ENCODE results near the gene CABP4. TPM values are rescaled to one million over a fixed set of nuclear protein-coding genes. Genes with fewer than 3 reads are reported as not detected.
"Not testable (repeated sequence)": the region's sequence is repeated elsewhere in the genome, so short reads cannot be mapped to it uniquely, and the experiment has no call there.

The CABP4 gene
- total RNA-seq, 1 experiment from 2014 or later = not detected

DNA sequence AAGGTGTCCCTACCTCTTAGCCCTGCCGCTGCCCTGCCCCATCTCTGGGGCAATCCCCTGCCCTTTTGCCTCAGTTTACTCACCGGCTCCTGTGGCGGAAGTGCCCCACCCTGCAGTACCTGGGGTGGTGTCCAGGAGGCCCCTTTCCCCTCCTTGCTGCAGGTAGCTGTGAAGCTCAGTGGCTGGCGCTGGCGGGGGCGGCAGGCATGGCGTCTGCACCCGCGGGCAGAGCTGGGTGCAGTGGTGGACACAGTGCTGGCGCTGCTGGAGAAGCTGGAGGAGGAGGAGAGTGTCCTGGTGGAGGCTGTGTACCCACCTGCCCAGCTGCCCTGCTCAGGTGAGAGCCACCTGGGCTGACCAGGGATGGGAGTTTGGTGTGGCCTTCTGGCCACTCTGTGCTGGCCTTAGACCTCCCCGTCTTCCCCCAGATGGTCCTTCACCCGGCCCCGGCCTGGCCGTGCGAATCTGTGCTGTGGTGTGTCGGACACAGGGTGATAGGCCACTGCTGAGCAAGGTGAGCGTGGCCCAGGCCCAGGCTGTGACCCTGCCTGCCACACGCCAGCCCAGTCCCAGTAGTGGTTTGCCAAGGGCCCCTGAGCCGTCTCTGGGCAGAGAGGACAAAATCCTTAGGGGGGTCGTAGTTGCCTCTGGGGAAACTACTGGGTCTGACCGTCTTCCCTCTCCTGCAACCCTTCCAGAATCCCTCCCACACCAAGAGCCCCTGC lies 35.7 kb upstream of the CABP4 start:
- no peak for DNase-seq (ENCODE audit: low spot score)

DNA sequence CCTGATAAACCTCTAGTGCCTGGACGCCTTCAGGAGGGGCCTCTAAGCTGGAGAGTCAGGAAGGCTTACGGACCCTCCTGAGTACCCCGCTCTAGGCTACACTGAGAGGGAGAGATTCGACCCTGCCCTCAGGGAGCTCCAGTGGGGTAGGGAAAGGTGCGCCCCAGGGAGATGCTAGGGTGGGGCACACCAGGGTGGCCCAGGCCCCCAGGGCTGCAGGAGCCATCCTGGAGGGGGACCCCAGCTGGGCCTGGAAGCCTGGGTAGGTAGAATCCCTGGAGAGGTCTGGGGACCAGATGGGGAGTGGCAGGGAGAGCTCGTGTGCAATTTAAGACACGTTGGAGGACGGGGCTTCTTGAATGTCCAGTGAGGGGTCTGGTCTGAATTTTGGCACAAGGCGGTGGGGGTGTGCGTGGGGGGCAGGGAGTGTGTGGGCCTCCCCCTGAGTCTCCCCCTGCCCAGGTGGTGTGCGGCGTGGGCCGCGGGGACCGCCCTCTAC lies 35.0 kb upstream of the CABP4 start:
- DNase-seq (ENCODE audit: low spot score) = no peak

DNA sequence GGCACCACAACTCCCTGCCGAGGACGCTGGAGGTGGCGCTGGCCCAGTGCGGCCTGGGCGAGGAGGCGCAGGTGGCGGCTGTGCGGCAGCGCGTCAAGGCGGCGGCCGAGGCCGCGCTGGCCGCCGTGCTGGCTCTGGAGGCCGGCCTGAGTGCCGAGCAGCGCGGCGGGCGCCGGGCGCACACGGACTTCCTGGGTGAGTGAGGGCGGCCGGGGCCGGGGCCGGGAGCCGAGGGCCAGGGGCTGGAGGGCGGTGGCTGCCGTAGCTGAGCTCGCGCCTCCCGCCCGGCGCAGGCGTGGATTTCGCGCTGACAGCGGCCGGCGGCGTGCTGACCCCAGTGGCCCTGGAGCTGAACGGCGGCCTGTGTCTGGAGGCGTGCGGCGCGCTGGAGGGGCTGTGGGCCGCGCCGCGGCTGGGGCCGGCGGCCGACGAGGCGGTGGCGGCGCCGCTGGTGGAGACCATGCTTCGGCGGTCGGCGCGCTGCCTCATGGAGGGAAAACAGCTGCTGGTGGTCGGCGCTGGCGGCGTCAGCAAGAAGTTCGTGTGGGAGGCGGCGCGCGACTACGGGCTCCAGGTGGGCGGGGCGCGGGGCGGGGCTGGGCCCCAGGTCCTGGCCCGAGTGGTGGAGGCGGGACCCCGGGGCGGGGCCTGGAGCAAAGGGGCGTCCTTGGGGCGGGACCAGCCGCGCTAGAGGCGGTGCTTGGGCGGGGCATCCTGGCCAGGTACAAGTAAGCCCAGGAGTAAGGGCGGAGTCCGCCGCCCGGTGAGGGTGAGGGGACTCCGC lies 34.3 kb upstream of the CABP4 start:
- peak; percentile 68 for DNase-seq (ENCODE audit: low spot score)

DNA sequence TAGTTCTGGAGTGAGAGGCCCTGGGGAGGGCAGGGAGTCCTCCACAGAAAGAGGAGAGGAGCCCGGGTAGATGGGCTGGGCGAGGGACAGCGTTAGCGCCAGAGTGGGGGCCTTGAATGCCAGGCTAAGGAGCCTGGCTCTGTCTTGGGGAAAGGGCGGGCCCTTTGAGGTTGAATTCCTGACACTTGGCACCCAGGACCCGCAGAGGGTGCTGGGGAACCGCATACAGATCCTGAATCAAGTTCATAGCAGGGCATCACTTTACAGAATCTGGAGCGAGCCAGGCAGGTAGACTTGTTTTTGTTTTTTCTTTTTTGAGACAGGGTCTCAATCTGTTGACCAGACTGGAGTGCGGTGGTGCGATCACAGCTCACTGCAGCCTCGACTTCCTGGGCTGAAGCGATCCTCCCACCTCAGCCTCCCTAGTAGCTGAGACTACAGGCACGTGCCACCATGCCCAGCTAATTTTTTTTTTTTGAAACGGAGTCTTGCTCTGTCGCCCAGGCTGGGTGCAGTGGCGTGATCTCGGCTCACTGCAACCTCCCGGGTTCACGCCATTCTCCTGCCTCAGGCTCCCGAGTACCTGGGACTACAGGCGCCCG lies 33.6 kb upstream of the CABP4 start:
- no peak for DNase-seq (ENCODE audit: low spot score)

DNA sequence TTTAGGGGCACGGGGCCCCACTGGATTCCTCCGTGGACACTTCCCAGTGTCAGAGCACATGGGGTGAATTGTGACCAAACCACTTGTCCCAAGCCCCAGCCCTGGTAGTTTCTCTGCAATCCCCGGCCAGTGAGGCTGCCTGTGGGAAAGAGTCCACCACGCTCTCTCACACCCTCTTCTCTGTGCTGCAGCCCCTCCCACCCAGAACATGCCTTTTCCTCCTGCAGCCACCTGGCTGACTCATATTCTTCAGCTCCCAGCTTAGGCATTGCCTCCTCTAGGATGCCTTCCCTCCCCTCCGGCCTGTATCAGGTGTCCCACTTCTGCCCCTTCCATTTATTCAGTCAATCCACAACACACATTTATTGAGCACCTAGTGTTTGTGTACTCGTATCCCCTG lies 32.3 kb upstream of the CABP4 start:
- no peak for DNase-seq (ENCODE audit: low spot score)

DNA sequence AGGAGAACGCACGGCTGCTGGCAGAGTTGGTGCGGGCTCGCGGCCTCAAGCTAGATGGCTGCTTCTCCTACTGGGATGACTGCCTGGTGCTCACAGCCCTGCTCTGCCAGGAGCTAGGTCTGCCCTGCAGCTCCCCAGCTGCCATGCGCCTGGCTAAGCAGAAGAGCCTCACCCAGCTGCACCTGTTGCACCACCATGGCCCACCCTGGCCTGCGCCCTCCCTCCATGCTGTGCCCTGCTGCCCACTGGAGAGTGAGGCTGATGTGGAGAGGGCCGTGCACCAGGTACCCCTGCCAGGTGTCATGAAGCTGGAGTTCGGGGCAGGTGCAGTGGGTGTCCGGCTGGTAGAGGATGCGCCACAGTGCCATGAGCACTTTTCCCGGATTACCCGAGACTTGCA lies 31.7 kb upstream of the CABP4 start:
- DNase-seq (ENCODE audit: low spot score) = no peak

DNA sequence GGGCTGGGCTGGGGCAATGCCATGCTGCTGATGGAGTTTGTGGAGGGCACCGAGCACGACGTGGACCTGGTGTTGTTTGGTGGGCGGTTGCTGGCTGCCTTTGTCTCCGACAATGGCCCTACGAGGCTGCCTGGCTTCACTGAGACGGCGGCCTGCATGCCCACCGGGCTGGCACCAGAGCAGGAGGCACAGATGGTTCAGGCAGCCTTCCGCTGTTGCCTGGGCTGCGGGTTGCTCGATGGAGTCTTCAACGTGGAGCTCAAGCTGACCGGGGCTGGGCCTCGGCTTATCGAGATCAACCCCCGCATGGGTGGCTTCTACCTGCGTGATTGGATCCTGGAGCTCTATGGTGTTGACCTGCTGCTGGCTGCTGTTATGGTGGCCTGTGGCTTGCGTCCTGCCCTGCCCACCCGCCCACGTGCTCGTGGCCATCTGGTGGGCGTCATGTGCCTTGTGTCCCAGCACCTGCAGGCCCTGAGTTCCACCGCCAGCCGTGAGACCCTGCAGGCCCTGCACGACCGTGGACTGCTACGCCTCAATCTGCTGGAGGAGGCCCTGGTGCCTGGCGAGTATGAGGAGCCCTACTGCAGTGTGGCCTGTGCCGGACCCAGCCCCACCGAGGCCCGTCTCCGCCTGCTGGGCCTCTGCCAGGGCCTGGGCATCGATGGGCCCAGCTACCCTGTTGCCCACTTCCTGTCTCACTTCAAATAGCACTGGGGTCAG lies 31.1 kb upstream of the CABP4 start:
- DNase-seq (ENCODE audit: low spot score) = no peak

DNA sequence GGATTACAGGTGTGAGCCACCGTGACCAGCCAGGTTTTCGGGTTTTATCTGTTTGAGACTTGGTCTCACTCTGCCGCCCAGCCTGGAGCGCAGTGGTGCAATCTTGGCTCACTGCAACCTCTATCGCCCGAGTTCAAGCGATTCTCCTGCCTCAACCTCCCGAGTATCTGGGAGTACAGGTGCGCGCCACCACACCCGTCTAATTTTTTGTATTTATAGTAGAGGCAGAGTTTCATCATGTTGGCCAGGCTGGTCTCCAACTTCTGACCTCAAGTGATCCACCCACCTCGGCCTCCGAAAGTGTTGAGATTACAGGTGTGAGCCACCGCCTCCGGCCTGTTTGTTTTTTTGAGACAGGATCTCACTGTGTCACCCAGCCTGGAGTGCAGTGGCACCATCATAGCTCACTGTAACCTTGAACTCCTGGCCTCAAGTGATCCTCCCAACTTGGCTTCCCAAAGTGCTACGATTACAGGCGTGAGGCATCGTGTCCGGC lies 27.7 kb upstream of the CABP4 start:
- DNase-seq (ENCODE audit: low spot score) = not testable (repeated sequence)

DNA sequence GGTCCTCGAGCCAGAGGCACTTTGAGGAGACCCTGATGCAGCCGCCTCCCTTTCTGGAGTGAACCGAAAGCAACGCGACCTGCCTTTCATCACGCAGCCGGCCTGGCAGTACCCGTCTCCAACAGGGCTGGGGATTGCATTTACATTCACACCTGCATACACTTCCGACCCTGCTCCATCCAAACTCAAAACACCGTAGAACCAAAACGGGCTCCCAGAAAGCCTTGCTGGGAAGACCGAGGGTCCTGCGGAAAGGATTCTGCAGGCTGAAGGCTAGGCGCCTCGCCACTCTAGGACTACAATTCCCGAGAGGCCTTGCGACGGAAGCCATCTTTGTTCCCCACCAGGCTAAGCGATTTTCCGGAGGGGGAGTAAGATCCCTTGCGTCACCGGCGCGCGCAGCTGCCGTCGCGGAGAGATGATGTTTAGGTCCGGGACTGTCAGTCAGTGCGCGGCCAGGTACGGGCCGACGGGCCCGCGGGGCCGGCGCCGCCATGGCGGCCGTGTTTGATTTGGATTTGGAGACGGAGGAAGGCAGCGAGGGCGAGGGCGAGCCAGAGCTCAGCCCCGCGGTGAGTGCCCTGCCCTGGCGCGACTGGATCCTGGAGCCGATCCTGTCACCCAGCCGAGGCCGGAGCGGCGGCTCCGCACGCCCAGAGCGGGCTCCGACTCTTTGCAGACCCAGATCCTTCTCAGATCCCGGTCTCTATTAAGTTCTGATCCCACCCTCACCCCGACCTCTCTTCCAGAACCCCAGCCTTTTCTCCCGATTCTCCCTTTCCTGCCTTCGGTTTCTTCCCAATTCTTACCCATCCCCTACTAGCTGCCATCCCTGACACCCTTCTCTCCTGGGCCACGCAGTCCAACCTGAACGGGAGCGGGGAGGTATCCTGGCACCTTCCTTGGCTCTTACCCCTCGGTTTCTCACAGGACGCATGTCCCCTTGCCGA lies 26.8 kb upstream of the CABP4 start, which contains the start of gene RPS6KB2:
Gene RPS6KB2 (plus strand): TSS at position 443 of the 950 bp plus-strand sequence. CDS start 52 bp downstream, at position 495.
- peak; percentile 94 for DNase-seq (ENCODE audit: low spot score)

DNA sequence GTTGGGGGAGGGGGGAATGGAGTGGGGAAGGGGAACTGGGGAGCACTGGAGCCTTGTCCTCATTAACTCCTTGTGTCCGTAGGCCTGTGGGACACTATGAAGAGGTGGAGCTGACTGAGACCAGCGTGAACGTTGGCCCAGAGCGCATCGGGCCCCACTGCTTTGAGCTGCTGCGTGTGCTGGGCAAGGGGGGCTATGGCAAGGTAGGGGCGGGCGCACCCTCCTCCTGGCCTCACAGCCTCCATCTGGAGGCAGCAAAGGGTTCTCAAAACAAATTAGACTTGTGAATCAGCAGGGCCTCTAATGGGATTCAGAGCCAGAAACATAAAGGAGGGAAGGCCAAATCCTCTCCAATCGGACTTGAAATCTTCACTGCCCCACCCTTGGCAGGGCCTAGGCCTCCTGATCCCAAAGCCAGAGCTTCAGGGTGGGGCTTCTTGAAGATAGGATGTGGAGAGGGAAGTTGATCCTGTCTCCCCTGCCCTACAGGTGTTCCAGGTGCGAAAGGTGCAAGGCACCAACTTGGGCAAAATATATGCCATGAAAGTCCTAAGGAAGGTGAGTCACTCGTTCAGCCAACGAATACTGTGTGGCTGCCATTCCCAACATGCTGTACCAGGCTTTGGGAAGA lies 26.0 kb upstream of the CABP4 start:
- DNase-seq (ENCODE audit: low spot score) = no peak

DNA sequence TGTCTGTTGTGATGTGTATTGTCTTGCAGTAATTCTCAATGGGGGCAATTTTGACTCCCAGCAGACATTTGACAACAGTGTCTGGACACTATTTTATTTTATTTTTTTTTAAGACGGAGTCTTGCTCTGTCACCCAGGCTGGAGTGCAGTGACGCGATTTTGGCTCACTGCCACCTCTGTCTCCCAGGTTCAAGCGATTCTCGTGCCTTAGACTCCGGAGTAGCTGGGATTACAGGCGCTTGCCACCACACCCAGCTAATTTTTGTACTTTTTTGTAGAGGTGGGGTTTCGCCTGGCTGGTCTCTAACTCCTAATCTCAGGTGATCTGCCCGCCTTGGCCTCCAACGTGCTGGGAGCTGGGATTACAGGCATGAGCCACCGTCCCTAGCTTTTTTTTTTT lies 25.4 kb upstream of the CABP4 start:
- no peak for DNase-seq (ENCODE audit: low spot score)

DNA sequence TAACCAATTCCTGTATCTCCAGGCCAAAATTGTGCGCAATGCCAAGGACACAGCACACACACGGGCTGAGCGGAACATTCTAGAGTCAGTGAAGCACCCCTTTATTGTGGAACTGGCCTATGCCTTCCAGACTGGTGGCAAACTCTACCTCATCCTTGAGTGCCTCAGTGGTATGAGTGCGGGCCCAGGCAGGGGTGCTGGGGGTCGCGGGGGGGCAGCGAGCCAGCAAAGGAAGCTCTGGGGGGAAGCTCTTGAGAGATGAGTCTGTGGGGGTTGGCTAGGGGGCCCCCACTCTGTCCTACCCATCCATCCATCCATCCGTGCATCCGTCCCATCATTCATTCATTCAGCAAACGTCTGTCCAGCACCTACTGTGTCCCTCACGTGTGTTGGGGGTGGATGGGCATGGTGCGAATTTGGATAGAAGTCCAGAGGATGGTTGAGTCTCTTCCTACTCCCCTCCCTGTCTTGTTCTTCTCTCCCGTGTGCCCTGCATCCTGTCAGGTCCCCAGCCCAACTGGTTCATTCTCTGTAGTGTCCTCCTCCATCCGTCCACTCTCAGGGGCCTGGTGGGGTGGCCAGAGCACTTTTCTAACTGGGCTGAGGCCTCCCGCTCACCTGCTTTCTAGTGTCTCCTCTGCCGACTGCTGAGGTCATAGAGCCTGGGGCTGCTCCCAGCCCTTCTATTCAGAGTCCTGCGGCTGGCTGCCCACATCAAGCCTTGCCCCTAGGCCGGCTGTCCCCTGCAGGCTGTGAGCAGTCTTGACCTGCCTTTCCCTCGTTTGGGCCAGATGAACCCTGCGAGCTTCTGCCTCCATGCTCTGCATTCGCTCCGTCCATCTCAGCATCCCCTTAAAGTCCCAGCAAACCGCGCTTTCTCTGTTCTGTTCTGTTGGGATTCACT lies 23.6 kb upstream of the CABP4 start:
- no peak for DNase-seq (ENCODE audit: low spot score)

DNA sequence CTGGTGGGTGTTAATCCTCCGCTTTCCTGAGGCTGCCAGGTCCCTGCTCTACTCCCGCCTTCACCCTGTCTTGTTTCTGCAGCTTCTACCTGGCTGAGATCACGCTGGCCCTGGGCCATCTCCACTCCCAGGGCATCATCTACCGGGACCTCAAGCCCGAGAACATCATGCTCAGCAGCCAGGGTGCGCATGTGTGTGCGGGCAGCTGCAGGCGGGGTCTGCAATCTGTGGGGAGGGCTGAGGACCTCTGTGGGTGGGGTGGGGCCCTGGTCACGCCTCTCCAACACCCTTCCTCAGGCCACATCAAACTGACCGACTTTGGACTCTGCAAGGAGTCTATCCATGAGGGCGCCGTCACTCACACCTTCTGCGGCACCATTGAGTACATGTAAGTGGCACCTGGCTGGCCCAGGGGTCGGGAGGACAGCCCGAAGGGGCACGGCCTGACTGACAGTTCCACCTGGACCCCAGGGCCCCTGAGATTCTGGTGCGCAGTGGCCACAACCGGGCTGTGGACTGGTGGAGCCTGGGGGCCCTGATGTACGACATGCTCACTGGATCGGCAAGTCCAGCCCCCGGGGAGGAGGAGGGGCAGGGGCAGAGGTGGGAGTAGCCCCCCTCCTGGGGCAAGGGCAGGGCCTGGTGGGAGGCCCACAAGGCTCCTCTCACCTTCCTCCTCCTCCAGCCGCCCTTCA lies 22.4 kb upstream of the CABP4 start:
- no peak for DNase-seq (ENCODE audit: low spot score)

DNA sequence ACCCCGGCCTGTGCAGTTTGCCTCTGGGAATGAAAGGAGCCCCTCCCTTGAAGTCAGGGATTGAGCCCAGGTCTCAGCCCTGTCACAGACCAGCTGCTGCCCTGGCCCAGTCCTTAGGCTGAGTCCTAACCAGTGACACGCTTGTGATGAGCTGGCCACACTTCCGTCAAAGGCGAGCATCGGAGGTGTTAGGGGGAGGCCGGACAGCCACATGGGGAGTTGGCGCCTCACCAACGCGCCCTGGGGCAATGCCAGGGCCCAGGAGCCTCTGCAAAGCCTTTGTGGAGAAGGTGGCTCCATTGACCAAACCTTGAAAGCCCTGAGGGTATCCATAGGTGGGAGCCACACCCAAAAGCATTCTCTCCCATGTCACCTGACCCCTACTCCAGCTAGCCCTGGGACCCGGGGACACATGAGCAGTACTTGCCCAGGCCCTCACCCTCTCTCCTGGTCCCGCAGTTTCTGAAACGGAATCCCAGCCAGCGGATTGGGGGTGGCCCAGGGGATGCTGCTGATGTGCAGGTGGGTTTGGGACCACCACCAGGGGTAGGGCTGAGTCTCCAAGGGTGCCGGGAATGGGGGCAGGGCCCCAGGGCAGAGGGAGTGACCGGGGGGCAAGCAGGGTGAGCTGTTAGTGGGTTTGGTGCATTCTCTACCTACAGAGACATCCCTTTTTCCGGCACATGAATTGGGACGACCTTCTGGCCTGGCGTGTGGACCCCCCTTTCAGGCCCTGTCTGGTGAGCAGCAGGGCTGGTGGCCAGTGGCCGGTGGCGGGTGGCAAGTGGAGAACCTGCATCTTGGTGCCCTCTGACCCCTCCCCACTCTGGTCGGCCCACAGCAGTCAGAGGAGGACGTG lies 21.4 kb upstream of the CABP4 start:
- DNase-seq (ENCODE audit: low spot score) = no peak

DNA sequence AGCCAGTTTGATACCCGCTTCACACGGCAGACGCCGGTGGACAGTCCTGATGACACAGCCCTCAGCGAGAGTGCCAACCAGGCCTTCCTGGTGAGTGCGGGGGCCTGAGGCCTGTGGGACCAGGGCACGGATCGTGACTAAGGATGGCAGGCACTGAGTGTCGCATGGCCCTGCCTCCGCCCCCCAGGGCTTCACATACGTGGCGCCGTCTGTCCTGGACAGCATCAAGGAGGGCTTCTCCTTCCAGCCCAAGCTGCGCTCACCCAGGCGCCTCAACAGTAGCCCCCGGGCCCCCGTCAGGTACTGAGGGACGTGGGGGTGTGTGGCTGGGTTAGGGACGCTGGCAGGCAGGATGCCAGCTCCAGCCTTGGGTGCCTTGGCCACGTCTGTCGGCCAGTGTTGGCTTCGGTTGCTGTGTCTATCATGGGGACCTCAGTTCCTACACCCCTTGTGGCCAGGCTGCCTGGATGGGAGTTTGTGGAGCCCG lies 20.7 kb upstream of the CABP4 start:
- DNase-seq (ENCODE audit: low spot score) = no peak

DNA sequence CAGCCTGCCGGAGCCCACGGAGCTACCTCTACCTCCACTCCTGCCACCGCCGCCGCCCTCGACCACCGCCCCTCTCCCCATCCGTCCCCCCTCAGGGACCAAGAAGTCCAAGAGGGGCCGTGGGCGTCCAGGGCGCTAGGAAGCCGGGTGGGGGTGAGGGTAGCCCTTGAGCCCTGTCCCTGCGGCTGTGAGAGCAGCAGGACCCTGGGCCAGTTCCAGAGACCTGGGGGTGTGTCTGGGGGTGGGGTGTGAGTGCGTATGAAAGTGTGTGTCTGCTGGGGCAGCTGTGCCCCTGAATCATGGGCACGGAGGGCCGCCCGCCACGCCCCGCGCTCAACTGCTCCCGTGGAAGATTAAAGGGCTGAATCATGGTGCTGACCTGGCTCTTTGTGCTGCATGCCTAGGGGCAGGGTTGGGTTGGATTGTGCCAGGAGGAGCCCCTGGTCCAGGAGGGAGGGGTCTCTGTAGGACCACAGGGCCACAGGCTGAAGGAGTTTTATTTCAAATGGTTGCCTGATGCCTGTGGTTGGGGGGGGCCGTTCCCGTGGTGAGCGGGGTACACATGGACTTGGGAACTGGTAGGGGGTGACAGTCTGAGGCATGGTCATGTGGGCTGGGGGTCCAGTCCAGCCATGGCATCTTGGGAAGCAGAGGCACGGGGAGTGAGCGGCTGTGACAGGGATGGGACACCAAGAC lies 20.0 kb upstream of the CABP4 start:
- no peak for DNase-seq (ENCODE audit: low spot score)
